K562 (cell line): ENCODE results near the gene UBR4. TPM values are rescaled to one million over a fixed set of nuclear protein-coding genes. Genes with fewer than 3 reads are reported as not detected.

Experiments
- ATAC-seq: fragments of 200-7000 bp; cut with Tn5 transposase; 3 replicates; pipeline ENCODE4 v1.9.1; 2020; ENCODE audit warnings: moderate library complexity
- BruUV-seq: library from RNA; stranded (reverse); fragments of 400-500 nt; replicated peaks from 2 replicates; lab custom pipeline; 2021; lab: Mats Ljungman, UMichigan
- CTCF ChIA-PET: fragments of 300-600 bp; formaldehyde crosslinking; extraction: SDS; loops from one replicate; lab custom pipeline; 2021; ENCODE audit warnings: low intra/inter-chr PET ratio; lab: Yijun Ruan, JAX
- POLR2A ChIA-PET: fragments of 300-600, 350-650 bp; sonication (Branson Sonifier 250); formaldehyde crosslinking; extraction: SDS; loops from one replicate; lab custom pipeline; 2021; ENCODE audit warnings: antibody characterized with exemption, inconsistent platforms; lab: Yijun Ruan, JAX
- DNase-seq, 4 experiments: peaks; one replicate each; pipeline versions ENCODE4 v3.0.0 to v3.0.0-alpha.2; 2011 to 2018; ENCODE audit warnings: low spot score in 3 of 4, mixed read lengths in 3 of 4; ENCODE audit errors: extremely low read depth in 1 of 4
- FAIRE-seq: peaks from 2 replicates; lab custom pipeline; 2011; peaks lifted over from hg19 to GRCh38; lab: Jason Lieb, UNC
- H2AFZ ChIP-seq: 2 replicates; pipeline ENCODE4 v1.6.0; 2011; ENCODE audit warnings: low read depth, low read length, control low read depth, inconsistent platforms
- H3K27ac ChIP-seq: fragments of 200-600 bp; 3 replicates; pipeline ENCODE4 v1.8.0; 2011; ENCODE audit warnings: low read depth, mild to moderate bottlenecking, control low read depth, inconsistent platforms, low read length, moderate library complexity, mixed read lengths; ENCODE audit errors: extremely low read depth
- H3K27me3 ChIP-seq, 2 experiments: fragments of 300-600 bp in 1 of 2; 2 replicates in 1 of 2; 3 replicates in 1 of 2; pipeline versions ENCODE4 v1.6.0 to v1.8.0; 2011; ENCODE audit warnings: inconsistent platforms in 2 of 2, low read length in 2 of 2, mild to moderate bottlenecking in 1 of 2, mixed read lengths in 1 of 2, moderate library complexity in 1 of 2; ENCODE audit not compliant: control insufficient read depth in 2 of 2, insufficient read depth in 2 of 2
- H3K36me3 ChIP-seq: fragments of 300-600 bp; 3 replicates; pipeline ENCODE4 v1.8.0; 2011; ENCODE audit warnings: mild to moderate bottlenecking, low read length, inconsistent platforms; ENCODE audit not compliant: control insufficient read depth, insufficient read depth
- H3K4me1 ChIP-seq, 2 experiments: fragments of 200-600 bp in 1 of 2; replicated peaks in 1 of 2; 2 replicates in 1 of 2; 3 replicates in 1 of 2; pipeline versions ENCODE4 v1.5.1 to v1.8.0; 2011; ENCODE audit warnings: inconsistent platforms in 2 of 2, low read length in 2 of 2, mild to moderate bottlenecking in 1 of 2, mixed read lengths in 1 of 2, moderate library complexity in 1 of 2; ENCODE audit not compliant: control insufficient read depth in 2 of 2, insufficient read depth in 2 of 2
- H3K4me2 ChIP-seq: 2 replicates; pipeline ENCODE4 v1.6.1; 2011; ENCODE audit warnings: low read length, control low read depth, inconsistent platforms, mixed read lengths; ENCODE audit not compliant: insufficient read depth
- H3K4me3 ChIP-seq: fragments of 200-600 bp; sonication (generic), shearing (Covaris generic); 2 replicates; pipeline ENCODE4 v1.5.1; 2016; ENCODE audit warnings: control low read depth, inconsistent platforms
- H3K79me2 ChIP-seq: fragments of 200-600 bp; 3 replicates; pipeline ENCODE4 v1.8.0; 2011; ENCODE audit warnings: low read length, inconsistent platforms; ENCODE audit not compliant: control insufficient read depth, insufficient read depth
- H3K9ac ChIP-seq, 2 experiments: 2 replicates each; pipeline versions ENCODE4 v1.6.0 to v1.6.1; 2011; ENCODE audit warnings: low read depth in 2 of 2, low read length in 2 of 2, control low read depth in 1 of 2, inconsistent platforms in 1 of 2, mild to moderate bottlenecking in 1 of 2, mixed read lengths in 1 of 2; ENCODE audit not compliant: insufficient read depth in 1 of 2
- H3K9me1 ChIP-seq: one replicate; pipeline ENCODE4 v1.6.0; 2011; ENCODE audit warnings: inconsistent platforms, mild to moderate bottlenecking, low read length, moderate library complexity; ENCODE audit not compliant: control insufficient read depth, insufficient read depth
- H3K9me3 ChIP-seq: replicated peaks from 2 replicates; pipeline ENCODE4 v1.5.1; 2011; ENCODE audit warnings: low read depth, low read length, inconsistent platforms; ENCODE audit not compliant: control insufficient read depth, insufficient read depth
- H4K20me1 ChIP-seq: replicated peaks from 2 replicates; pipeline ENCODE4 v1.6.1; 2011; ENCODE audit warnings: low read length, inconsistent platforms, mixed read lengths; ENCODE audit not compliant: control insufficient read depth, insufficient read depth
- FOXJ3 ChIP-seq: sonication (generic); formaldehyde crosslinking; IDR thresholded peaks from 2 replicates; pipeline ENCODE4 v1.4.0; 2020; ENCODE audit warnings: mild to moderate bottlenecking, missing genetic modification reagents
- GATAD2B ChIP-seq: fragments of 450-650 bp; IDR thresholded peaks from 2 replicates; pipeline ENCODE4 v1.6.1; 2017; ENCODE audit warnings: mild to moderate bottlenecking, borderline replicate concordance
- HDAC2 ChIP-seq: fragments of 450-650 bp; IDR thresholded peaks from 2 replicates; pipeline ENCODE4 v1.6.1; 2016; ENCODE audit warnings: mild to moderate bottlenecking
- JUNB ChIP-seq: fragments of 450-650 bp; formaldehyde crosslinking; conservative IDR thresholded peaks from 2 replicates; pipeline ENCODE4 v1.4.0; 2020; ENCODE audit warnings: mild to moderate bottlenecking
- KLF13 ChIP-seq: fragments of 450-650 bp; IDR thresholded peaks from 2 replicates; pipeline ENCODE4 v1.6.1; 2016; ENCODE audit warnings: missing genetic modification characterization, low read depth, mild to moderate bottlenecking, missing compliant biosample characterization, moderate library complexity, borderline replicate concordance
- MED1 ChIP-seq: sonication (generic); formaldehyde crosslinking; IDR thresholded peaks from 2 replicates; pipeline ENCODE4 v1.8.1; 2023; ENCODE audit warnings: missing genetic modification reagents, borderline replicate concordance
- PCBP1 ChIP-seq: fragments of 200-400 bp; formaldehyde crosslinking; IDR thresholded peaks from 2 replicates; pipeline ENCODE4 v1.6.1; 2018; ENCODE audit warnings: mild to moderate bottlenecking, low read depth, low read length; ENCODE audit not compliant: poor library complexity, severe bottlenecking
- RNF2 ChIP-seq: sonication (generic); IDR thresholded peaks from 2 replicates; pipeline ENCODE4 v1.6.1; 2016
- SAP30 ChIP-seq: fragments of 200-600 bp; sonication (generic); IDR thresholded peaks from 2 replicates; pipeline ENCODE4 v1.6.1; 2012; ENCODE audit warnings: borderline replicate concordance, low read depth, mild to moderate bottlenecking, moderate library complexity, low read length, control low read depth, inconsistent platforms; ENCODE audit not compliant: insufficient read depth, poor library complexity, severe bottlenecking
- SMARCC2 ChIP-seq: fragments of 450-650 bp; IDR thresholded peaks from 2 replicates; pipeline ENCODE4 v1.6.1; 2017; ENCODE audit warnings: antibody characterized with exemption, moderate library complexity, mild to moderate bottlenecking, low read depth
- TARDBP ChIP-seq: fragments of 450-650 bp; IDR thresholded peaks from 2 replicates; pipeline ENCODE4 v1.6.1; 2016
- ZBTB1 ChIP-seq: sonication (generic); formaldehyde crosslinking; IDR thresholded peaks from 2 replicates; pipeline ENCODE4 v1.8.1; 2023; ENCODE audit warnings: missing genetic modification reagents, low read depth, mild to moderate bottlenecking, borderline replicate concordance
- ZNF75A ChIP-seq: fragments of 450-650 bp; formaldehyde crosslinking; IDR thresholded peaks from 2 replicates; pipeline ENCODE4 v1.4.0; 2020; ENCODE audit warnings: mild to moderate bottlenecking
- ZNF778 ChIP-seq: fragments of 450-650 bp; formaldehyde crosslinking; IDR thresholded peaks from 2 replicates; pipeline ENCODE4 v1.4.0; 2020; ENCODE audit warnings: mild to moderate bottlenecking, moderate library complexity
- WGBS: fragments of 100-300 bp; shearing (Covaris generic); methylation state at CpG from one replicate; pipeline ENCODE4 v1.1.6; 2016; ENCODE audit warnings: low coverage, mixed read lengths; ENCODE audit not compliant: insufficient coverage; ENCODE audit errors: missing lambda C conversion rate; 5-methylcytosine and 5-hydroxymethylcytosine counted together
- in situ Hi-C: fragments of 300-500 bp; cut with MboI; formaldehyde crosslinking; loops from 4 replicates; pipeline ENCODE4 v1.15.0; 2018; ENCODE audit warnings: inconsistent platforms, mixed read lengths
- intact Hi-C: fragments of 100-400 bp; cut with micrococcal nuclease; formaldehyde crosslinking; loops from 2 replicates; pipeline ENCODE4 v1.14.2; 2022
- polyA plus RNA-seq, 8 experiments: library from polyadenylated mRNA; depleted of rRNA in 4 of 8; stranded (reverse) in 5 of 8; unstranded in 3 of 8; fragments of >200 nt; fragmentation: Nextera tagmentation in 2 of 8; fragmentation: Illumina TruSeq in 1 of 8; extraction: Ambion mirVana in 2 of 8; extraction: Trizol in 1 of 8; gene quantifications; 2 replicates each; pipeline versions ENCODE4 v1.2.1 to v1.2.3, GENCODE V29; 2011 to 2014; ENCODE audit warnings: inconsistent platforms in 1 of 8, missing spikeins in 1 of 8
- total RNA-seq, 7 experiments: library from RNA; depleted of rRNA in 6 of 7; stranded (reverse); fragments of >200 nt in 6 of 7; fragmentation: Illumina TruSeq in 2 of 7; extraction: Trizol in 2 of 7; gene quantifications; 2 replicates each; pipeline versions ENCODE4 v1.2.1 to v1.2.3, GENCODE V29; 2011 to 2021; ENCODE audit warnings: low replicate concordance in 1 of 7
- TF ChIP-seq, protein P1 (sequence below): fragments of 450-650 bp; IDR thresholded peaks from 2 replicates; pipeline ENCODE4 v1.6.1; 2014; ENCODE audit warnings: low read depth, mild to moderate bottlenecking, moderate library complexity, borderline replicate concordance

The UBR4 gene
- total and polyA plus RNA-seq, 9 of the 15 experiments (the other 6 are each of a cell fraction or from before 2014, with no cell fraction given), result 55.4 to 277 (median 123) TPM

GRCh38 chr1:19070197-19070651 lies 139.8 kb downstream of the UBR4 start:
- peaks cover 22% of the 10 kb centered on the region; the same call in 1 of the 2 replicates for H4K20me1 ChIP-seq
- peaks cover 20 to 52% of the 10 kb centered on the region in 2 experiments; a peak in 4 of 5 replicates for H3K27me3 ChIP-seq
- no peaks in the 10 kb centered on the region for H3K79me2 ChIP-seq
- BruUV-seq, result no TSS peak
- no peaks in the 10 kb centered on the region for H3K9me1 ChIP-seq
- H3K4me2 ChIP-seq, result no peak overlapping the region
- intact Hi-C loops (no loop called here), in situ Hi-C loops (no loop called here)
- ChIA-PET CTCF (no interaction called here), POLR2A (interaction anchor here (0.5 to 4.2 kb wide), 5 partner anchors 12 to 192 kb away, joined by 3 to 29 read pairs (median 3); no protein-coding TSS in a partner anchor)
- WGBS, result 34% methylated on average over 9 of the region's 9 CpGs
- peaks cover 0 to 29% of the 10 kb centered on the region in 2 experiments; a peak in 3 of 5 replicates for H3K4me1 ChIP-seq
- TF ChIP-seq ZNF778 (CRISPR knock-in tag), result no peak
- TF ChIP-seq, protein P1, sequence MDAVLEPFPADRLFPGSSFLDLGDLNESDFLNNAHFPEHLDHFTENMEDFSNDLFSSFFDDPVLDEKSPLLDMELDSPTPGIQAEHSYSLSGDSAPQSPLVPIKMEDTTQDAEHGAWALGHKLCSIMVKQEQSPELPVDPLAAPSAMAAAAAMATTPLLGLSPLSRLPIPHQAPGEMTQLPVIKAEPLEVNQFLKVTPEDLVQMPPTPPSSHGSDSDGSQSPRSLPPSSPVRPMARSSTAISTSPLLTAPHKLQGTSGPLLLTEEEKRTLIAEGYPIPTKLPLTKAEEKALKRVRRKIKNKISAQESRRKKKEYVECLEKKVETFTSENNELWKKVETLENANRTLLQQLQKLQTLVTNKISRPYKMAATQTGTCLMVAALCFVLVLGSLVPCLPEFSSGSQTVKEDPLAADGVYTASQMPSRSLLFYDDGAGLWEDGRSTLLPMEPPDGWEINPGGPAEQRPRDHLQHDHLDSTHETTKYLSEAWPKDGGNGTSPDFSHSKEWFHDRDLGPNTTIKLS, result no peak
- no peak for TF ChIP-seq PCBP1
- TF ChIP-seq RNF2, result no peak
- TF ChIP-seq TARDBP, result no peak
- TF ChIP-seq ZBTB1 (CRISPR knock-in tag), result no peak
- no peak for TF ChIP-seq SAP30
- TF ChIP-seq KLF13 (tag), result no peak
- TF ChIP-seq FOXJ3 (CRISPR knock-in tag), result no peak
- no peak for TF ChIP-seq JUNB
- no peak for TF ChIP-seq MED1
- TF ChIP-seq HDAC2, result no peak
- TF ChIP-seq GATAD2B, result no peak
- no peak for TF ChIP-seq ZNF75A (CRISPR knock-in tag)
- no peak for TF ChIP-seq SMARCC2
- H3K9me3 ChIP-seq, result no peaks in the 10 kb centered on the region
- DNase-seq (no peak), FAIRE-seq (no peak), ATAC-seq (no peak)
- H2AFZ ChIP-seq, result no peak overlapping the region
- peak overlapping the region in 1 of 2 experiments; percentile 55; a peak in 1 of 4 replicates for H3K9ac ChIP-seq
- H3K27ac ChIP-seq, result no peak overlapping the region
- peaks cover 28% of the 10 kb centered on the region; the same call in 2 of the 3 replicates for H3K36me3 ChIP-seq
- H3K4me3 ChIP-seq, result no peak overlapping the region
